DOHH2 (cell line): ENCODE data around the gene MRPL34.

Source experiments
- H3F3A ChIP-seq: fragments of 200-600 bp; sonication (generic), shearing (Covaris generic); 2 replicates; pipeline ENCODE4 v1.6.0; 2016; ENCODE audit warnings: antibody characterized with exemption, mild to moderate bottlenecking; ENCODE audit not compliant: control insufficient read depth, insufficient read depth
- H3K27ac ChIP-seq: fragments of 200-600 bp; sonication (generic); 2 replicates; pipeline ENCODE4 v1.5.1; 2014; ENCODE audit warnings: low read depth, mild to moderate bottlenecking, low read length, moderate library complexity
- H3K27me3 ChIP-seq: fragments of 200-600 bp; sonication (generic); 2 replicates; pipeline ENCODE4 v1.6.1; 2014; ENCODE audit warnings: mild to moderate bottlenecking, low read length, mixed read lengths; ENCODE audit not compliant: control insufficient read depth
- H3K36me3 ChIP-seq: fragments of 200-600 bp; sonication (generic); 2 replicates; pipeline ENCODE4 v1.6.1; 2014; ENCODE audit warnings: mild to moderate bottlenecking, low read length, moderate library complexity, mixed read lengths; ENCODE audit not compliant: control insufficient read depth
- H3K4me1 ChIP-seq: fragments of 200-600 bp; sonication (generic); 2 replicates; pipeline ENCODE4 v1.6.1; 2014; ENCODE audit warnings: mild to moderate bottlenecking, low read length, mixed read lengths; ENCODE audit not compliant: control insufficient read depth
- H3K4me2 ChIP-seq: fragments of 200-600 bp; sonication (generic); 2 replicates; pipeline ENCODE4 v1.6.0; 2014; ENCODE audit warnings: mild to moderate bottlenecking, low read length, moderate library complexity
- H3K4me3 ChIP-seq: fragments of 200-600 bp; sonication (generic); 2 replicates; pipeline ENCODE4 v1.5.1; 2014; ENCODE audit warnings: mild to moderate bottlenecking, low read length, mixed read lengths
- H3K79me2 ChIP-seq: fragments of 200-600 bp; sonication (generic); 2 replicates; pipeline ENCODE4 v1.6.1; 2014; ENCODE audit warnings: mild to moderate bottlenecking, low read length, mixed read lengths; ENCODE audit not compliant: control insufficient read depth
- H3K9me2 ChIP-seq: fragments of 200-600 bp; sonication (generic); replicated peaks from 2 replicates; pipeline ENCODE4 v1.6.1; 2014; ENCODE audit warnings: mild to moderate bottlenecking, low read length, mixed read lengths; ENCODE audit not compliant: control insufficient read depth
- H3K9me3 ChIP-seq: fragments of 200-600 bp; sonication (generic); 2 replicates; pipeline ENCODE4 v1.6.1; 2014; ENCODE audit warnings: antibody characterized with exemption, low read length, mixed read lengths; ENCODE audit not compliant: control insufficient read depth, insufficient read depth
- H4K20me1 ChIP-seq: fragments of 200-600 bp; sonication (generic); 2 replicates; pipeline ENCODE4 v1.6.0; 2014; ENCODE audit warnings: low read depth, mild to moderate bottlenecking, antibody characterized with exemption, low read length, moderate library complexity; ENCODE audit not compliant: control insufficient read depth, insufficient read depth
- EZH2phosphoT487 ChIP-seq: fragments of 200-600 bp; sonication (generic); IDR thresholded peaks from 2 replicates; pipeline ENCODE4 v1.6.1; 2017; ENCODE audit warnings: borderline replicate concordance, mild to moderate bottlenecking, antibody characterized with exemption, low read length, moderate library complexity, mixed read lengths
- TF ChIP-seq, protein P1 (sequence below): fragments of 200-600 bp; sonication (generic); IDR thresholded peaks from one replicate; pipeline ENCODE4 v1.5.1; 2014; ENCODE audit warnings: antibody characterized with exemption, mild to moderate bottlenecking, low read depth, low read length; ENCODE audit not compliant: poor library complexity, severe bottlenecking

Gene MRPL34

DNA sequence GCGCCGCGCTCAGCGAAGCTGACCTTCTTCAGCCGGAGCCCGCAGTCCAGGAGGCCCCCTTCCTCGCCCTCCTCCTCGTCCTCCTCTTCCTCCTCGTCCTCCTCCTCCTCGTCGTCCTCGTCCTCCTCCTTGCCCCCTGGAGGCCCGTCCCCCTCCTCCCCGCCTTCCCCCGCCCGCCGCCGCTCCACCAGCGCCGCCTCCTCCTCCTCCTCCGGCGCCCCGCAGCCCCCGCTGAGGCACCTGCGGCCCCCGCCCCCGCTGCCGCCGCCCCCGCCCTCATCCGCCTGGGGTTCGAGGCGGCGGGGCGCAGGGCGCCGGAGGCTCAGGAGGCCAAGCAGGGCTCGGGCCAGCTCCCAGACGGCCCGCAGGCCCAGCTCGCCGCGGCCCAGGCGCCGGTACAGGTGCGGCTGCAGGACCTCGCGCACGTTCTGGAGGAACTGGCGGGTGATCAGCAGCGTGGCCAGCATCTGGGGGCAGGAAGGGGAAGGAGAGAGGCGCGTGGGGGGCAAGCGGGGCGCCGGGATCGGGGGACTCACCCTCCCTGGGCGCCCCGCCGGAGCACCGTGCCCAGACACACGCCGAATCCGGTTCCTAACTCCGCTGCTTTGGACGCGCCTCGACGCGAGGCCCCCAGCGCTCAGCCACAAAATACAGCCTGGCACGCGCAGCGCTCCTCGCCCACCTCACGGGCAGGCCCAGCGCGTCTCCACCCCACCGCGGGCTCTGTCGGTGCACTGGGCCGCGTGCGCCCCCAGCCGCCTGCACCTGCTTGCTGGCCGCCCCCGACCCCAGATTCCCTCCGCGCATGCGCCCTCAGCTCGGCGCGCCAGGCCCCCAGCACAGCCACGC, 23.1 kb downstream of the MRPL34 start:
- H3K27ac ChIP-seq: no peak overlapping the region

DNA sequence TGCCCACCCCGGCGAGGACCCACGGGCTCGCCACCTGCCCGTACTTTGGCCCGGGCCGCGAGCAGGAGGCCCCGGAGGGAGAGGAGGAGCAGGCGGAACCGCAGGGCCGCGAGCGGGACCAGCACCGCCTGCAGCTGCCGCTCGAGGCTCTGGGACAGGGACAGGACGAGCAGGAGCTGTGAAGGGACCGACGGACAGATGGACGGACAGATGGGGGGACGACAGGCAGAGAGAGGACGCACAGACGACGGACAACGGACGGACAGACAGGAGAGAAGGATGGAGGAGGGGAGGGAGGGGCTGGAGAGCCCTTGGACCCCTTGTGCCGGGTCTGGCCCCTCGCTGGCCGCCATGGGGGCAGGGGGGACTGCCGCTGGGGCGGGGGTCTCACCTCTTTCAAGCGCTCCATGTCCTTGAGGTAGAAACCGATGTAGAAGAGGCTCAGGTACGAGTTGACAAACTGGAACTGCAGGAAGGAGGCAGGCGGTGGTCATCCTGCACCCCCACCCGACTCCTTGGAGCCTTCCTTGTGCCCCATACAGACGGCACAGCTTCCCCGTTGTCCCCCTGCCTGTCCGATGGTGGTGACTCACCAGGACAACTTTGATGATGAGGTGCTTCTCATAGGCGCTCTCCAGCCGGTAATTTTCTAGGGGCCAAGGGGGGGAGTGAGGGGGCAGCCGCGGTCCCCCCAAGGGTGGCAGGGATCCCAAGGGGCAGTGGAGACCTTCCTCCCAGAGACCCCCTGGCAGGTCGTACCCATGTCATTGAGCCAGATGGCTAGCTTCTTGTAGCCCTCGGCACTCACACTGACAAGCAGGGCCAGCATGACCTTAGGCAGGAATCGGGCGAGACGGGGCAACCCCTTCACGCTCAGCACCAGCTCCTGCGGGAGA, 23.9 kb downstream of the MRPL34 start:
- Histone ChIP-seq H3K27me3 (peaks cover 8% of the 10 kb centered on the region), H4K20me1 (no peaks in the 10 kb centered on the region)
- TF ChIP-seq, protein P1, sequence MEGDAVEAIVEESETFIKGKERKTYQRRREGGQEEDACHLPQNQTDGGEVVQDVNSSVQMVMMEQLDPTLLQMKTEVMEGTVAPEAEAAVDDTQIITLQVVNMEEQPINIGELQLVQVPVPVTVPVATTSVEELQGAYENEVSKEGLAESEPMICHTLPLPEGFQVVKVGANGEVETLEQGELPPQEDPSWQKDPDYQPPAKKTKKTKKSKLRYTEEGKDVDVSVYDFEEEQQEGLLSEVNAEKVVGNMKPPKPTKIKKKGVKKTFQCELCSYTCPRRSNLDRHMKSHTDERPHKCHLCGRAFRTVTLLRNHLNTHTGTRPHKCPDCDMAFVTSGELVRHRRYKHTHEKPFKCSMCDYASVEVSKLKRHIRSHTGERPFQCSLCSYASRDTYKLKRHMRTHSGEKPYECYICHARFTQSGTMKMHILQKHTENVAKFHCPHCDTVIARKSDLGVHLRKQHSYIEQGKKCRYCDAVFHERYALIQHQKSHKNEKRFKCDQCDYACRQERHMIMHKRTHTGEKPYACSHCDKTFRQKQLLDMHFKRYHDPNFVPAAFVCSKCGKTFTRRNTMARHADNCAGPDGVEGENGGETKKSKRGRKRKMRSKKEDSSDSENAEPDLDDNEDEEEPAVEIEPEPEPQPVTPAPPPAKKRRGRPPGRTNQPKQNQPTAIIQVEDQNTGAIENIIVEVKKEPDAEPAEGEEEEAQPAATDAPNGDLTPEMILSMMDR: no peak
- TF ChIP-seq EZH2phosphoT487: no peak

More for the DNA sequence above, 23.1 kb downstream of the MRPL34 start:
- no peak for TF ChIP-seq EZH2phosphoT487
- TF ChIP-seq, protein P1: no peak
- H3K79me2 ChIP-seq: no peaks in the 10 kb centered on the region
- peaks cover 10% of the 10 kb centered on the region; the same call in 1 of the 2 replicates for H3K9me3 ChIP-seq
- H3F3A ChIP-seq: peaks cover 5% of the 10 kb centered on the region
- H3K4me1 ChIP-seq: peaks cover 23% of the 10 kb centered on the region
- no peaks in the 10 kb centered on the region for H4K20me1 ChIP-seq
- H3K4me2 ChIP-seq: peak overlapping the region; percentile 57
- no peaks in the 10 kb centered on the region for H3K9me2 ChIP-seq
- H3K36me3 ChIP-seq: peaks cover 4% of the 10 kb centered on the region; the same call in 1 of the 2 replicates
- H3K27me3 ChIP-seq: peaks cover 8% of the 10 kb centered on the region
- H3K4me3 ChIP-seq: peak overlapping the region; percentile 49

DNA sequence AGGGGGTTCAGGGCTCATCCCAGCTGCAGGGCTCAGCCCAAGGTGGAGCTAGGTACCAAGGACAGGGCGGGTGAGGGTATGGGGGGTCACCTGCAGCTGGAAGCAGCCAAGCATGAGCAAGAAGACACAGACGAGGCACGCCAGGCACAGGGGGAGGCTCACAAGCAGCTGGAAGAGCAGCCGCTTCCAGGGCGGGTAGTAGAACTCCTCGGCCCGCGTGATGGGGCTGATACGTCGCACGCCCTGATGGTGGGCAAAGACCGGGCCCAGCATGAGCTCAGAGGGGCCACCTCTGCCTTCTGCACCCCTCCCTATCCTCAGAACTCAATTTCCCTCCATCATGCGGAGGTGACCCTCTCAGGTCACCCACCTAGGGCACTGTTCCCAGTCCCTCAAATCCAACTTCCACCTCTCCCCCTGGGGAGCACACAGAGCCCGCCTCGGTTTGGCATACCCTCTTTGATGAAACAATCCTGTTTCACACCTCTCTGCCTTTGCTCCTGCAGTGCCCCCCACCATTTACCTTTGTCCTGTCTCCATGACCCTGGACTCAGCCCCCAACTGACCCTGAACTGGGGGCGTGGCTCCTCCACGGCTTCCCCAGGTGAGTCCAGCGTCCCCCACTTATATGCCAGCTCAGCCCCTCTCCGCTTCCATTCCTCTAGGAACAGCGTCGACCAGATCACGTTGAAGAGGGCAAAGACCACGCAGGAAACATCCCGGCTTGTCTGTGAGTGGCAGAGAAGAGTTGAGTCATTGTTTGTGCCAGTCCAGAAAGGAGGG, 24.8 kb downstream of the MRPL34 start:
- H3K79me2 ChIP-seq: no peaks in the 10 kb centered on the region
- no peak overlapping the region for H3K4me3 ChIP-seq
- H3K4me2 ChIP-seq: no peak overlapping the region
- peaks cover 4% of the 10 kb centered on the region; the same call in 1 of the 2 replicates for H3K36me3 ChIP-seq
- peaks cover 10% of the 10 kb centered on the region for H3F3A ChIP-seq
- TF ChIP-seq, protein P1: no peak
- TF ChIP-seq EZH2phosphoT487: no peak
- H3K9me3 ChIP-seq: peaks cover 10% of the 10 kb centered on the region; the same call in 1 of the 2 replicates
- H3K9me2 ChIP-seq: no peaks in the 10 kb centered on the region
- no peaks in the 10 kb centered on the region for H4K20me1 ChIP-seq
- no peak overlapping the region for H3K27ac ChIP-seq
- peaks cover 31% of the 10 kb centered on the region for H3K4me1 ChIP-seq
- peaks cover 8% of the 10 kb centered on the region for H3K27me3 ChIP-seq

More for the DNA sequence above, 23.9 kb downstream of the MRPL34 start:
- Histone ChIP-seq H3K4me3 (no peak overlapping the region), H3K27ac (no peak overlapping the region), H3K4me2 (peak overlapping the region; percentile 57), H3K79me2 (no peaks in the 10 kb centered on the region), H3K36me3 (peaks cover 4% of the 10 kb centered on the region; the same call in 1 of the 2 replicates), H3K9me2 (no peaks in the 10 kb centered on the region), H3K4me1 (peaks cover 24% of the 10 kb centered on the region), H3K9me3 (peaks cover 10% of the 10 kb centered on the region; the same call in 1 of the 2 replicates), H3F3A (peaks cover 5% of the 10 kb centered on the region)
